GM12878 (cell line): Measurements from ENCODE around the gene WASF2.

ENCODE experiments used
- BHLHE40 ChIP-seq, 2 experiments: fragments of 450-650 bp in 1 of 2; IDR thresholded peaks; 2 replicates each; pipeline ENCODE4 v1.6.1; 2011 to 2017; ENCODE audit warnings: low read depth in 2 of 2, borderline replicate concordance in 1 of 2, improper control_type of control experiment in 1 of 2, low read length in 1 of 2, mild to moderate bottlenecking in 1 of 2
- EZH2 ChIP-seq: IDR thresholded peaks from 2 replicates; pipeline ENCODE4 v1.6.1; 2012; ENCODE audit warnings: low read depth, mild to moderate bottlenecking, control low read depth, inconsistent platforms, low read length, borderline replicate concordance; ENCODE audit not compliant: control insufficient read depth
- HSF1 ChIP-seq: fragments of 150-350 bp; IDR thresholded peaks from 2 replicates; pipeline ENCODE4 v1.6.1; 2014; ENCODE audit warnings: mild to moderate bottlenecking, low read depth, low read length

- TF ChIP-seq BHLHE40 (IDR thresholded peaks at IDR 0.05; ENCODE audit: borderline replicate concordance in 1 of 2, low read depth in 2 of 2, low read length in 1 of 2) (0 out of 4 replicates have a peak, but pooled peaks of 1 of the 2 experiments have one; percentile 8), HSF1 (no peak), EZH2 (no peak)
These were observed 129.6 kb downstream of the WASF2 start for GRCh38 chr1:27360159-27361043.
